Measurements from ENCODE around the gene TSPAN32. TPM values are rescaled to one million over a fixed set of nuclear protein-coding genes. Genes with fewer than 3 reads are reported as not detected.

Gene TSPAN32
- polyA plus RNA-seq, 1 donor: 77.1 TPM

- H3K27me3 ChIP-seq (ENCODE audit: control insufficient read depth, insufficient read depth, low read length): peaks cover 9% of the 10 kb centered on the region
- no peak overlapping the region for H3K4me3 ChIP-seq (ENCODE audit: low read length)
- H3K27ac ChIP-seq (ENCODE audit: low read length): no peak overlapping the region
- no peak for DNase-seq
- H3K4me1 ChIP-seq (ENCODE audit: control insufficient read depth, insufficient read depth, low read length): no peaks in the 10 kb centered on the region
- H3K9me3 ChIP-seq (ENCODE audit: control insufficient read depth, low read depth, low read length): no peaks in the 10 kb centered on the region
- no peaks in the 10 kb centered on the region for H3K36me3 ChIP-seq (ENCODE audit: control insufficient read depth, insufficient read depth, low read length)
- WGBS (ENCODE audit: insufficient coverage, low lambda C conversion rate): 93% methylated on average over 2 of the region's 10 CpGs
These were observed 12.0 kb upstream of the TSPAN32 start for GRCh38 chr11:2289859-2290258.

DNA sequence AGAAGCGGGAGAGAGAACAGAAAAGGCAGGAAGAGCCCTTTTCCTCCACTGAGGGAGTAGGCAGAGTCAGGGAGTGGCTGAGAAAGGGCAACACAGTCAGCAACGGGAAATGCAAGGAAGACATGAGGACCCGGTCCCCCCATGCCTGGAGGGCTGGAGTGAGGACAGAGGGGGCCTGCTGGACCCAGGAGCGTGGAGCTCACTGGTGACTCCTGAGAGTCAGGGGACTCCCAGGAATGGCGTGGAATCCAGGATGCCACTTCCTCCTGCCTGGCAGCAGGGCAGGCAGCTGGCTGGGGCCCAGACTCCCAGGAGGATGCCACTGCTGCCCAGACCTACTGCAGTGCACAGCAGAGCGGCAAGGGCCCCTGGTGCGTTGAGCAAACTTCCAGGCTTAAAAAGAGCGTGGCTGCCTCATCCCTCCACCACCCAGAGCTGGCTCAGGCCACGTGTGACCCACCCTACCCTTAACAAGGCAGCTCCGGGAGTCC, 11.4 kb upstream of the TSPAN32 start:
- Histone ChIP-seq H3K27ac (ENCODE audit: low read length) (no peak overlapping the region), H3K36me3 (ENCODE audit: control insufficient read depth, insufficient read depth, low read length) (no peaks in the 10 kb centered on the region), H3K4me3 (ENCODE audit: low read length) (no peak overlapping the region), H3K4me1 (ENCODE audit: control insufficient read depth, insufficient read depth, low read length) (no peaks in the 10 kb centered on the region), H3K27me3 (ENCODE audit: control insufficient read depth, insufficient read depth, low read length) (peaks cover 7% of the 10 kb centered on the region), H3K9me3 (ENCODE audit: control insufficient read depth, low read depth, low read length) (no peaks in the 10 kb centered on the region)
- DNase-seq: no peak
- no CpG with 5 or more reads among the region's 10 CpGs for WGBS (ENCODE audit: insufficient coverage, low lambda C conversion rate)

GRCh38 chr11:2293531-2293971, 8.3 kb upstream of the TSPAN32 start:
- Histone ChIP-seq H3K36me3 (ENCODE audit: control insufficient read depth, insufficient read depth, low read length) (no peaks in the 10 kb centered on the region), H3K4me3 (ENCODE audit: low read length) (no peak overlapping the region), H3K9me3 (ENCODE audit: control insufficient read depth, low read depth, low read length) (no peaks in the 10 kb centered on the region), H3K4me1 (ENCODE audit: control insufficient read depth, insufficient read depth, low read length) (no peaks in the 10 kb centered on the region), H3K27me3 (ENCODE audit: control insufficient read depth, insufficient read depth, low read length) (peaks cover 5% of the 10 kb centered on the region), H3K27ac (ENCODE audit: low read length) (no peak overlapping the region)
- WGBS (ENCODE audit: insufficient coverage, low lambda C conversion rate): no CpG with 5 or more reads among the region's 20 CpGs
- DNase-seq: no peak

DNA sequence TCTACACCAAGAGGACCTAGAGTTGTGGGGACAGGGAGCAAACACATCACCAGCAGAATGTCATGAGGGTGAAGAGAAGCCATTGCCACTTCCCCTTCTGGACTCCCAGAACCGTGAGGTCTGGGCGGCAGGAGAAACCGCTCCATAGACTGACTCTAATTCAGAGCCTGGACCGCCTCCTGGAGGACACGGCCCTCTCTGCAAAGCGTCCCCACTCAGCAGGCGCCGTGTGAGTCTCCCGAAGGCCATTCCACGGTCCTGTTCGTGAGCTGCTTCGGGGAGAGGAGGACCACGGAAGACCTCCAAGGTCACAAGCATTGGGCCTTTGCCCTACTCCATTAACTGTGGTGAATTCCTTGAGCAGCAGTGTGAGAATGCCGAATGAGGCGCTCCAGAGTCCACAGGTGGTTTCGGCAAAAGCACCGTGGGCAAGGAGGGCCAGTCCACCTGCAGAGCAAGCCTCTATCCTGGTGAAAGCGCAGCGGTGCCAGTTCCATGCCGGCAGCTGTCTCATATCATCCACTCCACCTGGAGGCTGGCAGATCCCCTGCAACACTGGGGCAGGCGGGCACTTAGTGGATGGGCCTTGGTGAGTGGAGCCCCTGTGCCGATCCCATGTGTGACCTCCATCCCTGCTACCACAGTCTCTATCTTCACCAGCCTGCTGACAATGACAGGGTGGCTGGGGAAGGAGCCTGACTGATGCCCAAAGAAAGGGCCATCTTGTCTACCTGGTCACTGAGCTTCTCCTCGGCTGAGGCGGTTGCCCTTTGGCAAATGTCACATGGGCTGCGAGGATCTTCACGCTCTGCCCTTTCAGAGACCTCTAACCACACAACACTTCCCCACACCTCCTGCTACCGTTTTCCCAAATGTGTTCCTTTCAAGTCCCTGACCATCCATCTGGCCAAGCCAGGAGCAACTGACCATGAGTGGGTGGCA, 7.6 kb upstream of the TSPAN32 start:
- peaks cover 7% of the 10 kb centered on the region for H3K4me1 ChIP-seq (ENCODE audit: control insufficient read depth, insufficient read depth, low read length)
- no peaks in the 10 kb centered on the region for H3K9me3 ChIP-seq (ENCODE audit: control insufficient read depth, low read depth, low read length)
- no peak overlapping the region for H3K4me3 ChIP-seq (ENCODE audit: low read length)
- no peak overlapping the region for H3K27ac ChIP-seq (ENCODE audit: low read length)
- DNase-seq: no peak
- peaks cover 5% of the 10 kb centered on the region for H3K27me3 ChIP-seq (ENCODE audit: control insufficient read depth, insufficient read depth, low read length)
- WGBS (ENCODE audit: insufficient coverage, low lambda C conversion rate): 90% methylated on average over 2 of the region's 27 CpGs
- H3K36me3 ChIP-seq (ENCODE audit: control insufficient read depth, insufficient read depth, low read length): no peaks in the 10 kb centered on the region

DNA sequence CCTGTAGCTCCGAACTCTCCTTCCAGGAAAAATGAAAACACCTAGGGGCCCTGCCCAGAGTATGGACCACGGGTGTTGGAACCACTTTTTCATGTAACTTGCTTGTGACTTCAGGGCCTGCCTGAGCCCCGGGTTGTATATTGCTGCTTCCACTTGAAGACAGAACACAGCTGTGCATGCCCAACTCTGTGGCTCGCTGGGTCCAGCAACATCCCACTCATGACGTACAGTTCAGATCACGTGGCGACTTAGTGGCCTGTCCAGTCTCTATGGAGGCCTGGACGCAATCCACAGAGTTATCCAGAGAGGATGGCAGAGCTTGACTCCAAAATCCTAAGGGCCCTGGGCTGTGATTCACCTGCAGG, 6.9 kb upstream of the TSPAN32 start:
- H3K27me3 ChIP-seq (ENCODE audit: control insufficient read depth, insufficient read depth, low read length): peaks cover 5% of the 10 kb centered on the region
- DNase-seq: no peak
- no peaks in the 10 kb centered on the region for H3K9me3 ChIP-seq (ENCODE audit: control insufficient read depth, low read depth, low read length)
- no peak overlapping the region for H3K27ac ChIP-seq (ENCODE audit: low read length)
- peaks cover 13% of the 10 kb centered on the region for H3K4me1 ChIP-seq (ENCODE audit: control insufficient read depth, insufficient read depth, low read length)
- no peaks in the 10 kb centered on the region for H3K36me3 ChIP-seq (ENCODE audit: control insufficient read depth, insufficient read depth, low read length)
- no peak overlapping the region for H3K4me3 ChIP-seq (ENCODE audit: low read length)
- no CpG with 5 or more reads among the region's 8 CpGs for WGBS (ENCODE audit: insufficient coverage, low lambda C conversion rate)

GRCh38 chr11:2295971-2296912, 5.6 kb upstream of the TSPAN32 start:
- H3K4me3 ChIP-seq (ENCODE audit: low read length): no peak overlapping the region
- DNase-seq: no peak
- WGBS (ENCODE audit: insufficient coverage, low lambda C conversion rate): no CpG with 5 or more reads among the region's 17 CpGs

GRCh38 chr11:2296913-2297622, 4.7 kb upstream of the TSPAN32 start:
- peaks cover 32% of the 10 kb centered on the region for H3K4me1 ChIP-seq (ENCODE audit: control insufficient read depth, insufficient read depth, low read length)
- no peak for DNase-seq
- no CpG with 5 or more reads among the region's 13 CpGs for WGBS (ENCODE audit: insufficient coverage, low lambda C conversion rate)
- H3K36me3 ChIP-seq (ENCODE audit: control insufficient read depth, insufficient read depth, low read length): no peaks in the 10 kb centered on the region
- H3K27ac ChIP-seq (ENCODE audit: low read length): no peak overlapping the region
- no peaks in the 10 kb centered on the region for H3K9me3 ChIP-seq (ENCODE audit: control insufficient read depth, low read depth, low read length)
- no peaks in the 10 kb centered on the region for H3K27me3 ChIP-seq (ENCODE audit: control insufficient read depth, insufficient read depth, low read length)
- no peak overlapping the region for H3K4me3 ChIP-seq (ENCODE audit: low read length)

More at GRCh38 chr11:2295971-2296912, 5.6 kb upstream of the TSPAN32 start:
- Histone ChIP-seq H3K27ac (ENCODE audit: low read length) (no peak overlapping the region), H3K9me3 (ENCODE audit: control insufficient read depth, low read depth, low read length) (no peaks in the 10 kb centered on the region), H3K27me3 (ENCODE audit: control insufficient read depth, insufficient read depth, low read length) (no peaks in the 10 kb centered on the region), H3K4me1 (ENCODE audit: control insufficient read depth, insufficient read depth, low read length) (peaks cover 24% of the 10 kb centered on the region), H3K36me3 (ENCODE audit: control insufficient read depth, insufficient read depth, low read length) (no peaks in the 10 kb centered on the region)

GRCh38 chr11:2297623-2298030, 4.2 kb upstream of the TSPAN32 start:
- WGBS (ENCODE audit: insufficient coverage, low lambda C conversion rate): no CpG with 5 or more reads among the region's 1 CpG
- DNase-seq: no peak
- Histone ChIP-seq H3K36me3 (ENCODE audit: control insufficient read depth, insufficient read depth, low read length) (no peaks in the 10 kb centered on the region), H3K27ac (ENCODE audit: low read length) (no peak overlapping the region), H3K4me1 (ENCODE audit: control insufficient read depth, insufficient read depth, low read length) (peaks cover 37% of the 10 kb centered on the region), H3K9me3 (ENCODE audit: control insufficient read depth, low read depth, low read length) (peaks cover under 1% of the 10 kb centered on the region), H3K27me3 (ENCODE audit: control insufficient read depth, insufficient read depth, low read length) (no peaks in the 10 kb centered on the region), H3K4me3 (ENCODE audit: low read length) (no peak overlapping the region)

GRCh38 chr11:2298131-2298794, 3.5 kb upstream of the TSPAN32 start:
- WGBS (ENCODE audit: insufficient coverage, low lambda C conversion rate): no CpG with 5 or more reads among the region's 14 CpGs
- DNase-seq: no peak
- H3K4me1 ChIP-seq (ENCODE audit: control insufficient read depth, insufficient read depth, low read length): peaks cover 44% of the 10 kb centered on the region
- peaks cover 6% of the 10 kb centered on the region for H3K9me3 ChIP-seq (ENCODE audit: control insufficient read depth, low read depth, low read length)
- H3K27ac ChIP-seq (ENCODE audit: low read length): no peak overlapping the region
- no peaks in the 10 kb centered on the region for H3K36me3 ChIP-seq (ENCODE audit: control insufficient read depth, insufficient read depth, low read length)
- H3K4me3 ChIP-seq (ENCODE audit: low read length): no peak overlapping the region
- no peaks in the 10 kb centered on the region for H3K27me3 ChIP-seq (ENCODE audit: control insufficient read depth, insufficient read depth, low read length)

All from large intestine (tissue), 3 donors.